Panc1 (cell line): ENCODE data around the gene TRMT13. TPM values are rescaled to one million over a fixed set of nuclear protein-coding genes. Genes with fewer than 3 reads are reported as not detected.

ENCODE experiments used
- ATAC-seq: fragments of 200-7000 bp; cut with Tn5 transposase; 2 replicates; pipeline ENCODE4 v1.9.1; 2020; ENCODE audit warnings: mild to moderate bottlenecking, moderate library complexity
- BruUV-seq: library from RNA; stranded (reverse); fragments of 400-500 nt; replicated peaks from 2 replicates; lab custom pipeline; 2021; lab: Mats Ljungman, UMichigan
- CTCF ChIA-PET: fragments of 300-600 bp; sonication (Branson Sonifier 250); formaldehyde crosslinking; loops from one replicate; lab custom pipeline; 2022; ENCODE audit warnings: antibody characterized with exemption; lab: Charles Lee
- POLR2A ChIA-PET: fragments of 300-600 bp; sonication (Branson Sonifier 250); formaldehyde crosslinking; loops from one replicate; lab custom pipeline; 2022; ENCODE audit warnings: antibody characterized with exemption; lab: Charles Lee
- DNase-seq: peaks from one replicate; pipeline ENCODE4 v3.0.0-alpha.2; 2010; ENCODE audit warnings: low read depth, low spot score
- H3K27ac ChIP-seq: 2 replicates; pipeline ENCODE4 v1.5.1; 2011; ENCODE audit warnings: mild to moderate bottlenecking, low read length, inconsistent platforms
- H3K27me3 ChIP-seq: fragments of 200-500 bp; sonication (Bioruptor generic); 2 replicates; pipeline ENCODE4 v1.6.0; 2014; ENCODE audit warnings: low read length, inconsistent platforms; ENCODE audit not compliant: control insufficient read depth, insufficient read depth
- H3K36me3 ChIP-seq: fragments of 200-500 bp; sonication (Bioruptor generic); 2 replicates; pipeline ENCODE4 v1.5.1; 2014; ENCODE audit warnings: inconsistent platforms, mild to moderate bottlenecking, low read length, moderate library complexity; ENCODE audit not compliant: control insufficient read depth, insufficient read depth
- H3K4me1 ChIP-seq: 2 replicates; pipeline ENCODE4 v1.5.1; 2011; ENCODE audit warnings: inconsistent platforms, mild to moderate bottlenecking, low read length, moderate library complexity; ENCODE audit not compliant: control insufficient read depth, insufficient read depth
- H3K4me3 ChIP-seq, 2 experiments: 2 replicates each; pipeline ENCODE4 v1.5.1; 2011 to 2012; ENCODE audit warnings: low read depth in 2 of 2, low read length in 2 of 2, mild to moderate bottlenecking in 2 of 2, inconsistent platforms in 1 of 2, moderate library complexity in 1 of 2
- H3K9me3 ChIP-seq: fragments of 200-500 bp; sonication (Bioruptor generic); 2 replicates; pipeline ENCODE4 v1.5.1; 2014; ENCODE audit warnings: low read depth, mild to moderate bottlenecking, inconsistent platforms, low read length, moderate library complexity; ENCODE audit not compliant: control insufficient read depth, insufficient read depth
- POLR2AphosphoS5 ChIP-seq: IDR thresholded peaks from 2 replicates; pipeline ENCODE4 v1.6.1; 2012; ENCODE audit warnings: mild to moderate bottlenecking, low read depth, low read length, moderate library complexity
- SIN3A ChIP-seq: IDR thresholded peaks from 2 replicates; pipeline ENCODE4 v1.6.1; 2012; ENCODE audit warnings: low read depth, mild to moderate bottlenecking, low read length, moderate library complexity, borderline replicate concordance; ENCODE audit not compliant: insufficient read depth
- TCF7L2 ChIP-seq: IDR thresholded peaks from 2 replicates; pipeline ENCODE4 v1.6.1; 2011; ENCODE audit warnings: mild to moderate bottlenecking, low read depth, low read length, inconsistent platforms
- in situ Hi-C: cut with HindIII; loops from 2 replicates; pipeline ENCODE4 v1.10.0; 2016; ENCODE audit warnings: low sequenced_read_pairs, low pct_unique_long_range_greater_than_20kb
- intact Hi-C: fragments of 100-400 bp; cut with micrococcal nuclease; formaldehyde crosslinking; loops from one replicate; pipeline ENCODE4 v1.10.0; 2022; ENCODE audit not compliant: unreplicated experiment
- total RNA-seq: library from RNA; stranded (reverse); gene quantifications from one replicate; pipeline ENCODE4 v1.2.1, GENCODE V29; 2021; ENCODE audit not compliant: unreplicated experiment
- TF ChIP-seq, protein P1 (sequence below), 2 experiments: IDR thresholded peaks; 2 replicates each; pipeline ENCODE4 v1.6.1; 2011 to 2012; ENCODE audit warnings: low read depth in 2 of 2, control low read depth in 1 of 2, low read length in 1 of 2, mild to moderate bottlenecking in 1 of 2, moderate library complexity in 1 of 2; ENCODE audit not compliant: insufficient read depth in 1 of 2
- TF ChIP-seq, protein P2 (sequence below): fragments of 450-650 bp; IDR thresholded peaks from 2 replicates; pipeline ENCODE4 v1.5.1; 2017; ENCODE audit warnings: mild to moderate bottlenecking

Gene TRMT13
- total RNA-seq, 1 experiment from 2014 or later: 6.2 TPM

DNA sequence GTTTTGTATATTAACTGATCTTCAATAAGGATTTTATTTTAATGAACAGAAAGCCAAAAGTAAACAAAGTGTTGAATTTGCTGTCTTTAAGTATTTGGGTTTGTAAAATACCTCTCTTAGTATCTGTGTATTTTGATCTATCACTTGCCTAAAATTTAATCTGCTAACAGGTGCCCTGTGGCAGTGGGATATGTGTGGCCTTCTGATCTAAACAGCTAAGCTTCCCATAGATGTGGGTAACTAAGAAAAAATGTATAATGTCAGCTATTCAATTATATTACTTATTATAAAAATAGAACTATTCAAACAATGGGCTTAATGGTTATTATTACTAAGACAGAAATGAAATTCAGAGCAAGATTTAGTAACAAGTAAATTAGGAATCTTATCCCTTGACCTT is 29.9 kb downstream of the TRMT13 start:
- DNase-seq (no peak), ATAC-seq (no peak)
- Histone ChIP-seq H3K27ac (no peak overlapping the region), H3K4me1 (no peaks in the 10 kb centered on the region), H3K9me3 (no peaks in the 10 kb centered on the region), H3K4me3 (no peak overlapping the region), H3K27me3 (no peaks in the 10 kb centered on the region), H3K36me3 (no peaks in the 10 kb centered on the region)
- in situ Hi-C loops (no loop called here), intact Hi-C loops (no loop called here)
- ChIA-PET CTCF (no interaction called here), POLR2A (no interaction called here)
- TF ChIP-seq POLR2AphosphoS5 (no peak), SIN3A (no peak), TCF7L2 (no peak)
- TF ChIP-seq, protein P1, sequence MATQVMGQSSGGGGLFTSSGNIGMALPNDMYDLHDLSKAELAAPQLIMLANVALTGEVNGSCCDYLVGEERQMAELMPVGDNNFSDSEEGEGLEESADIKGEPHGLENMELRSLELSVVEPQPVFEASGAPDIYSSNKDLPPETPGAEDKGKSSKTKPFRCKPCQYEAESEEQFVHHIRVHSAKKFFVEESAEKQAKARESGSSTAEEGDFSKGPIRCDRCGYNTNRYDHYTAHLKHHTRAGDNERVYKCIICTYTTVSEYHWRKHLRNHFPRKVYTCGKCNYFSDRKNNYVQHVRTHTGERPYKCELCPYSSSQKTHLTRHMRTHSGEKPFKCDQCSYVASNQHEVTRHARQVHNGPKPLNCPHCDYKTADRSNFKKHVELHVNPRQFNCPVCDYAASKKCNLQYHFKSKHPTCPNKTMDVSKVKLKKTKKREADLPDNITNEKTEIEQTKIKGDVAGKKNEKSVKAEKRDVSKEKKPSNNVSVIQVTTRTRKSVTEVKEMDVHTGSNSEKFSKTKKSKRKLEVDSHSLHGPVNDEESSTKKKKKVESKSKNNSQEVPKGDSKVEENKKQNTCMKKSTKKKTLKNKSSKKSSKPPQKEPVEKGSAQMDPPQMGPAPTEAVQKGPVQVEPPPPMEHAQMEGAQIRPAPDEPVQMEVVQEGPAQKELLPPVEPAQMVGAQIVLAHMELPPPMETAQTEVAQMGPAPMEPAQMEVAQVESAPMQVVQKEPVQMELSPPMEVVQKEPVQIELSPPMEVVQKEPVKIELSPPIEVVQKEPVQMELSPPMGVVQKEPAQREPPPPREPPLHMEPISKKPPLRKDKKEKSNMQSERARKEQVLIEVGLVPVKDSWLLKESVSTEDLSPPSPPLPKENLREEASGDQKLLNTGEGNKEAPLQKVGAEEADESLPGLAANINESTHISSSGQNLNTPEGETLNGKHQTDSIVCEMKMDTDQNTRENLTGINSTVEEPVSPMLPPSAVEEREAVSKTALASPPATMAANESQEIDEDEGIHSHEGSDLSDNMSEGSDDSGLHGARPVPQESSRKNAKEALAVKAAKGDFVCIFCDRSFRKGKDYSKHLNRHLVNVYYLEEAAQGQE (IDR thresholded peaks at IDR 0.05; ENCODE audit: insufficient read depth in 1 of 2, low read depth in 2 of 2, low read length in 1 of 2): no peak
- TF ChIP-seq, protein P2, sequence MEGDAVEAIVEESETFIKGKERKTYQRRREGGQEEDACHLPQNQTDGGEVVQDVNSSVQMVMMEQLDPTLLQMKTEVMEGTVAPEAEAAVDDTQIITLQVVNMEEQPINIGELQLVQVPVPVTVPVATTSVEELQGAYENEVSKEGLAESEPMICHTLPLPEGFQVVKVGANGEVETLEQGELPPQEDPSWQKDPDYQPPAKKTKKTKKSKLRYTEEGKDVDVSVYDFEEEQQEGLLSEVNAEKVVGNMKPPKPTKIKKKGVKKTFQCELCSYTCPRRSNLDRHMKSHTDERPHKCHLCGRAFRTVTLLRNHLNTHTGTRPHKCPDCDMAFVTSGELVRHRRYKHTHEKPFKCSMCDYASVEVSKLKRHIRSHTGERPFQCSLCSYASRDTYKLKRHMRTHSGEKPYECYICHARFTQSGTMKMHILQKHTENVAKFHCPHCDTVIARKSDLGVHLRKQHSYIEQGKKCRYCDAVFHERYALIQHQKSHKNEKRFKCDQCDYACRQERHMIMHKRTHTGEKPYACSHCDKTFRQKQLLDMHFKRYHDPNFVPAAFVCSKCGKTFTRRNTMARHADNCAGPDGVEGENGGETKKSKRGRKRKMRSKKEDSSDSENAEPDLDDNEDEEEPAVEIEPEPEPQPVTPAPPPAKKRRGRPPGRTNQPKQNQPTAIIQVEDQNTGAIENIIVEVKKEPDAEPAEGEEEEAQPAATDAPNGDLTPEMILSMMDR: no peak
- no TSS peak for BruUV-seq

DNA sequence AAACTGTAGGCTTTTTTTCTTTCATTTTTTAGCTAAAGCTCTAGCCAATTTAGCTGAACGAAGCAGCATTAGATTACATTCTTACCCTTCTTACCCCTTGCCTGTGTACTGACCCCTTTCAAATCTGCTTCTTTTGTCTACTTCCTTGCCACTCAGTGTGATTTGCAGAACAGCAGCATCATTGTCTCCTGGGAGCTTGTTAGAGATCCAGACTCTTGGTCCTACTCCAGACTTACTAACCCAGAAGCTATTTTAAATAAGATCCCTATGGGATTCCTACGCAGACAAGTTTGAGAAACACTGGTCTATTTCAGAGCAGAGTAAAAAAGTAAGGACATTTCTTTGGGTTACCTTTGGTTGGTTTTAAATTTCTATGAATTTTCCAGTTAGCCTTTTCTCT is 31.3 kb downstream of the TRMT13 start:
- no peak for TF ChIP-seq POLR2AphosphoS5
- TF ChIP-seq TCF7L2: no peak
- TF ChIP-seq, protein P1 (IDR thresholded peaks at IDR 0.05; ENCODE audit: insufficient read depth in 1 of 2, low read depth in 2 of 2, low read length in 1 of 2): no peak
- TF ChIP-seq, protein P2: no peak
- no peak for TF ChIP-seq SIN3A
- intact Hi-C loops: no loop called here
- H3K4me3 ChIP-seq: no peak overlapping the region
- CTCF ChIA-PET: interaction anchor here (0.7 kb wide), 1 partner anchor 391 kb away, joined by 3 read pairs; no protein-coding TSS in a partner anchor
- DNase-seq (no peak), ATAC-seq (no peak)
- H3K27ac ChIP-seq: no peak overlapping the region
- H3K4me1 ChIP-seq: no peaks in the 10 kb centered on the region
- in situ Hi-C loops: no loop called here
- no peaks in the 10 kb centered on the region for H3K9me3 ChIP-seq
- BruUV-seq: no TSS peak
- no peaks in the 10 kb centered on the region for H3K36me3 ChIP-seq
- H3K27me3 ChIP-seq: no peaks in the 10 kb centered on the region
- POLR2A ChIA-PET: no interaction called here
